HUES64 (cell line): ENCODE data around the gene CCR5.
"Not testable (repeated sequence)": the region's sequence is repeated elsewhere in the genome, so short reads cannot be mapped to it uniquely, and the experiment has no call there.

Source experiments
- H3K27ac ChIP-seq: 2 replicates; pipeline ENCODE4 v1.7.0; 2013; ENCODE audit warnings: low read depth, low read length, inconsistent platforms
- H3K27me3 ChIP-seq: 2 replicates; pipeline ENCODE4 v1.6.1; 2013; ENCODE audit warnings: mild to moderate bottlenecking, low read length; ENCODE audit not compliant: insufficient read depth
- H3K36me3 ChIP-seq: 2 replicates; pipeline ENCODE4 v1.6.1; 2013; ENCODE audit warnings: mild to moderate bottlenecking, low read length; ENCODE audit not compliant: insufficient read depth
- H3K4me1 ChIP-seq: 2 replicates; pipeline ENCODE4 v1.6.1; 2013; ENCODE audit warnings: mild to moderate bottlenecking, low read length, moderate library complexity; ENCODE audit not compliant: insufficient read depth
- H3K4me3 ChIP-seq: 2 replicates; pipeline ENCODE4 v1.5.1; 2013; ENCODE audit warnings: mild to moderate bottlenecking, low read length, moderate library complexity
- H3K9ac ChIP-seq: 2 replicates; pipeline ENCODE4 v1.6.1; 2013; ENCODE audit warnings: mild to moderate bottlenecking, low read depth, low read length
- H3K9me3 ChIP-seq: 2 replicates; pipeline ENCODE4 v1.6.1; 2013; ENCODE audit warnings: low read depth, low read length; ENCODE audit not compliant: insufficient read depth
- WGBS: fragments of 150-250, 120-280 bp; methylation state at CpG from one replicate; pipeline ENCODE4 v1.1.7; 2013; ENCODE audit warnings: missing lambda C conversion rate; 5-methylcytosine and 5-hydroxymethylcytosine counted together

Gene CCR5

DNA sequence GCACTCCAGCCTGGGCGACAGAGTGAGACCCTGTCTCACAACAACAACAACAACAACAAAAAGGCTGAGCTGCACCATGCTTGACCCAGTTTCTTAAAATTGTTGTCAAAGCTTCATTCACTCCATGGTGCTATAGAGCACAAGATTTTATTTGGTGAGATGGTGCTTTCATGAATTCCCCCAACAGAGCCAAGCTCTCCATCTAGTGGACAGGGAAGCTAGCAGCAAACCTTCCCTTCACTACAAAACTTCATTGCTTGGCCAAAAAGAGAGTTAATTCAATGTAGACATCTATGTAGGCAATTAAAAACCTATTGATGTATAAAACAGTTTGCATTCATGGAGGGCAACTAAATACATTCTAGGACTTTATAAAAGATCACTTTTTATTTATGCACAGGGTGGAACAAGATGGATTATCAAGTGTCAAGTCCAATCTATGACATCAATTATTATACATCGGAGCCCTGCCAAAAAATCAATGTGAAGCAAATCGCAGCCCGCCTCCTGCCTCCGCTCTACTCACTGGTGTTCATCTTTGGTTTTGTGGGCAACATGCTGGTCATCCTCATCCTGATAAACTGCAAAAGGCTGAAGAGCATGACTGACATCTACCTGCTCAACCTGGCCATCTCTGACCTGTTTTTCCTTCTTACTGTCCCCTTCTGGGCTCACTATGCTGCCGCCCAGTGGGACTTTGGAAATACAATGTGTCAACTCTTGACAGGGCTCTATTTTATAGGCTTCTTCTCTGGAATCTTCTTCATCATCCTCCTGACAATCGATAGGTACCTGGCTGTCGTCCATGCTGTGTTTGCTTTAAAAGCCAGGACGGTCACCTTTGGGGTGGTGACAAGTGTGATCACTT, 2.0 kb downstream of the CCR5 start:
- Histone ChIP-seq H3K9me3 (no peaks in the 10 kb centered on the region), H3K4me3 (no peak overlapping the region), H3K36me3 (no peaks in the 10 kb centered on the region), H3K27me3 (no peaks in the 10 kb centered on the region), H3K27ac (no peak overlapping the region), H3K4me1 (no peaks in the 10 kb centered on the region), H3K9ac (no peak overlapping the region)
- 93% methylated on average over 9 of the region's 9 CpGs for WGBS

DNA sequence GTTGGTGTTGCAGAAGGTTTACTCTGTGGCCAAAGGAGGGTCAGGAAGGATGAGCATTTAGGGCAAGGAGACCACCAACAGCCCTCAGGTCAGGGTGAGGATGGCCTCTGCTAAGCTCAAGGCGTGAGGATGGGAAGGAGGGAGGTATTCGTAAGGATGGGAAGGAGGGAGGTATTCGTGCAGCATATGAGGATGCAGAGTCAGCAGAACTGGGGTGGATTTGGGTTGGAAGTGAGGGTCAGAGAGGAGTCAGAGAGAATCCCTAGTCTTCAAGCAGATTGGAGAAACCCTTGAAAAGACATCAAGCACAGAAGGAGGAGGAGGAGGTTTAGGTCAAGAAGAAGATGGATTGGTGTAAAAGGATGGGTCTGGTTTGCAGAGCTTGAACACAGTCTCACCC, 4.0 kb downstream of the CCR5 start:
- Histone ChIP-seq H3K27ac (no peak overlapping the region), H3K9me3 (no peaks in the 10 kb centered on the region), H3K9ac (no peak overlapping the region), H3K4me3 (no peak overlapping the region), H3K36me3 (no peaks in the 10 kb centered on the region), H3K27me3 (no peaks in the 10 kb centered on the region), H3K4me1 (no peaks in the 10 kb centered on the region)
- WGBS, result 87% methylated on average over 3 of the region's 3 CpGs

- H3K9me3 ChIP-seq, result no peaks in the 10 kb centered on the region
- WGBS, result 92% methylated on average over 2 of the region's 2 CpGs
- no peaks in the 10 kb centered on the region for H3K36me3 ChIP-seq
- no peak overlapping the region for H3K4me3 ChIP-seq
- no peaks in the 10 kb centered on the region for H3K27me3 ChIP-seq
- no peak overlapping the region for H3K27ac ChIP-seq
- no peak overlapping the region for H3K9ac ChIP-seq
- H3K4me1 ChIP-seq, result 0 out of 2 replicates have a peak, but pooled peaks cover 2% of the 10 kb centered on the region
Observed at GRCh38 chr3:46375218-46375617, 4.5 kb downstream of the CCR5 start.

DNA sequence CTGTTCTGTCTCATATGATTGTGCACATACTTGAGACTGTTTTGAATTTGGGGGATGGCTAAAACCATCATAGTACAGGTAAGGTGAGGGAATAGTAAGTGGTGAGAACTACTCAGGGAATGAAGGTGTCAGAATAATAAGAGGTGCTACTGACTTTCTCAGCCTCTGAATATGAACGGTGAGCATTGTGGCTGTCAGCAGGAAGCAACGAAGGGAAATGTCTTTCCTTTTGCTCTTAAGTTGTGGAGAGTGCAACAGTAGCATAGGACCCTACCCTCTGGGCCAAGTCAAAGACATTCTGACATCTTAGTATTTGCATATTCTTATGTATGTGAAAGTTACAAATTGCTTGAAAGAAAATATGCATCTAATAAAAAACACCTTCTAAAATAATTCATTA, 5.1 kb downstream of the CCR5 start:
- H3K4me3 ChIP-seq, result no peak overlapping the region
- 11% methylated on average over 2 of the region's 2 CpGs for WGBS
- no peaks in the 10 kb centered on the region for H3K36me3 ChIP-seq
- no peak overlapping the region for H3K27ac ChIP-seq
- H3K9ac ChIP-seq, result no peak overlapping the region
- H3K9me3 ChIP-seq, result no peaks in the 10 kb centered on the region
- H3K4me1 ChIP-seq, result peaks cover 8% of the 10 kb centered on the region
- no peaks in the 10 kb centered on the region for H3K27me3 ChIP-seq

GRCh38 chr3:46378426-46378942, 7.7 kb downstream of the CCR5 start:
- Histone ChIP-seq H3K4me3 (no peak overlapping the region), H3K4me1 (peaks cover 10% of the 10 kb centered on the region), H3K27ac (no peak overlapping the region), H3K9ac (no peak overlapping the region), H3K27me3 (no peaks in the 10 kb centered on the region), H3K36me3 (no peaks in the 10 kb centered on the region), H3K9me3 (no peaks in the 10 kb centered on the region)
- WGBS, result 54% methylated on average over 8 of the region's 8 CpGs

DNA sequence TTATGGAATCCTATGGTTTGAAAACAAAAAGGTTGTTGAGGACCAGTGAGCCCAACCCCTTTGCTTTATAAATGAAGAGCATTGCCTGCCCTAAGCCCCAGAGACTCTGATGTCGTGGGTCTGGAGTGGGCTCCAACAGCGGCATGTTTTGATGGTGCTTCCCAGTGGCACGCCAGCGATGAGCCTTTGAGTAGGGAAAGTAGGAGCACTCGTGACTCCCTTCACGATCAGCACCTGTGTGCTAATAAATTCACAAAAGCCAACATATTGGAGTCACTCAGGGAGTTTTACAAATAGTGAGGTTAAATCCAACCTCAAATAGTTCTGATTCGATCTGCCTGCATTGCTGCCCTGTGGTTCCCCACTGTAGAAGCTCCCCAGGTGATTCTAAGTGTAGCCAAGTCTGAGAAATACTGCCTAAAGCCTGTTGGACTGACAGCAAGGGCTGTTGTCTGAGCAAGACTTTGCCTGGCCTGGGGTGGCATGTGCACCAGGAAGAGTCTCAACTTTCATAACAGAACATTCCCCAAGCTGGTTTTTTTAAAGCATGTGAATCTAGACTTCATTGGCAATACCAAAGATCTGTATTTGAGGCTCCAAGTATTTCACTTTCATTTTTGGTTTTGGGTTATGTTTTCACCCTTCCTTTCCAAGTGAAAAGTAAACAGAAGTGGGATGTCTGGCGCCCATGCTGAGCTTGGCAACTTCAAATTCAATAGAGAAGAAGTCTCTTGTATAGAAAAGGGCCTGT, 9.9 kb downstream of the CCR5 start:
- no peak overlapping the region for H3K27ac ChIP-seq
- no peak overlapping the region for H3K9ac ChIP-seq
- no peaks in the 10 kb centered on the region for H3K27me3 ChIP-seq
- peaks cover 10% of the 10 kb centered on the region for H3K4me1 ChIP-seq
- WGBS, result 73% methylated on average over 8 of the region's 8 CpGs
- H3K4me3 ChIP-seq, result no peak overlapping the region
- no peaks in the 10 kb centered on the region for H3K9me3 ChIP-seq
- no peaks in the 10 kb centered on the region for H3K36me3 ChIP-seq

- Histone ChIP-seq H3K27me3 (no peaks in the 10 kb centered on the region), H3K9ac (no peak overlapping the region), H3K9me3 (no peaks in the 10 kb centered on the region), H3K36me3 (no peaks in the 10 kb centered on the region), H3K4me3 (no peak overlapping the region), H3K4me1 (peaks cover 10% of the 10 kb centered on the region), H3K27ac (no peak overlapping the region)
- 80% methylated on average over 3 of the region's 3 CpGs for WGBS
Observed at GRCh38 chr3:46381625-46382024, 10.9 kb downstream of the CCR5 start.

DNA sequence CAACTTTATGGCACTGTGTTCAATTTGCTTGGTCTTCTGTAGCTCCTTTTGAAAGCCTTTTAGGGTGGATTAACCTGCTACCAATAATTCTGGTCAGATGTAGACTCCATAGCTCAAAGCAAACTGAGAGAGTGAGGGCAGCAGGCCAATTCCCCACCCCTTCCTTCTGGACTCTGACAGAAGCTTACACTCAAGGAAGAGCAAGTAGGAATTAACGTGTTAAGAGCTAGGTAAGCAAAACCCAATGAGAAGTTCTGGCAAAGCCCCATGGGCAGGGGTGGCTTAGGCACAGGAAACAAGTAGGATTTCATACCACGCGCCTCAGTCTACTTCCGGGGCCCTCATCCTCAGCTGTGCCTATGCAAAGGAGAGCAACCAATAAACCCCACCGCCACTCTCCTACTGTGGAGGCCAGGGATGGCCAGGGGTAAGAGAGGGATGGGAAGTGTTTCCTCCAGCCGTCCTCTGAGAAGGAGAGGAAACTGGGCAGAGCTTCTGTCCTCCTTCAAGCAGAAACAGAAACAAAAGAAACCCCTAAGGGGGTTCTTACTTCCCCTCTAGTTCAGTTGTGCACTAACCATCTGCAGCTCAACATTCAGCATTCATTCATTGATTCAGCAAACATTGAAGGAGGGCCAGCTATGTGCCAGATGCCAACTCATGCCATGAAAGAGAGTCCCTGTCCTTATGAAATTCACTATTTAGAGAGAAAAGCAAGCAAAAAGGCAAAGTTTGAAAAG, 12.6 kb downstream of the CCR5 start:
- no peaks in the 10 kb centered on the region for H3K9me3 ChIP-seq
- peaks cover 10% of the 10 kb centered on the region for H3K4me1 ChIP-seq
- H3K27me3 ChIP-seq, result no peaks in the 10 kb centered on the region
- no peak overlapping the region for H3K9ac ChIP-seq
- 88% methylated on average over 5 of the region's 6 CpGs for WGBS
- H3K36me3 ChIP-seq, result no peaks in the 10 kb centered on the region
- no peak overlapping the region for H3K27ac ChIP-seq
- no peak overlapping the region for H3K4me3 ChIP-seq

DNA sequence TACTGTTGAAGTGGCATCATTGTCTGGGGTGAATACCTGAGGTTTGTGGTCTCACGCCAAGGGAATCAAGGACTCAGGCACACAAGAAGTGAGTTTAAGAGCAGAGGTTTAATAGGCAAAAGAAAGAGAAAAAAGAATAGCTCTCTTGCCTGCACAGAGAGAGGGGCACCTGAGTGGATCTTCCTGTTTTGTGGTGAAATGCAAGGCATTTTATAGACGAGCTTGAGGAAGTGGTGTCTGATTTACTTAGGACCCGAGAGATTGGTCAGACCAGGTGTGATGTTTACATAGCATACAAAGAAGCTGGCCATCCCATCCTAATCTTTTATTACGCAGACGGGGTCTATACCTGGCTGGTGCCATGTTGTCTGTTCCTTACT, 13.2 kb downstream of the CCR5 start:
- no peak overlapping the region for H3K27ac ChIP-seq
- no peak overlapping the region for H3K4me3 ChIP-seq
- H3K36me3 ChIP-seq, result no peaks in the 10 kb centered on the region
- H3K9ac ChIP-seq, result no peak overlapping the region
- H3K9me3 ChIP-seq, result no peaks in the 10 kb centered on the region
- 83% methylated on average over 5 of the region's 5 CpGs for WGBS
- no peaks in the 10 kb centered on the region for H3K27me3 ChIP-seq
- peaks cover 10% of the 10 kb centered on the region for H3K4me1 ChIP-seq

DNA sequence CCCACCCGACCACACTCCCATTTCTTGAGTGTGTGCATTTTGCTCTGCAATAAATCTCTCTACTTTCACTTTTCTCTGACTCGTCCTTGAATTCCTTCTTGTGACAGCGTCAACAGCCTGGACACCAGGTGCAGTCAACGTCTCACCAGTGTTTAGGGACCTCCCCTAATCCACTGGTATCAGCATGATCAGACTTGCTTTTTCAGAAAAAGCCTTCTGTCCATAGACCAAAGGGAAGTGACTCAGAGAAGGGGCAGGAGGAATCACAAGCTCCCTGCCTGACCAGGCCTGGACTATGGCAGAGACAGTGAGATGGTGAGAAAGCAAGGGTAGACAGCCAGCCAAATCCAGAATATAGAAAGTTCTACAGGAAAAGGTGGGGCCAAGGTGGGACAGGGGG, 15.5 kb downstream of the CCR5 start:
- Histone ChIP-seq H3K36me3 (no peaks in the 10 kb centered on the region), H3K4me3 (no peak overlapping the region), H3K27ac (no peak overlapping the region), H3K4me1 (no peaks in the 10 kb centered on the region), H3K9ac (no peak overlapping the region), H3K27me3 (no peaks in the 10 kb centered on the region), H3K9me3 (no peaks in the 10 kb centered on the region)
- 83% methylated on average over 4 of the region's 4 CpGs for WGBS

DNA sequence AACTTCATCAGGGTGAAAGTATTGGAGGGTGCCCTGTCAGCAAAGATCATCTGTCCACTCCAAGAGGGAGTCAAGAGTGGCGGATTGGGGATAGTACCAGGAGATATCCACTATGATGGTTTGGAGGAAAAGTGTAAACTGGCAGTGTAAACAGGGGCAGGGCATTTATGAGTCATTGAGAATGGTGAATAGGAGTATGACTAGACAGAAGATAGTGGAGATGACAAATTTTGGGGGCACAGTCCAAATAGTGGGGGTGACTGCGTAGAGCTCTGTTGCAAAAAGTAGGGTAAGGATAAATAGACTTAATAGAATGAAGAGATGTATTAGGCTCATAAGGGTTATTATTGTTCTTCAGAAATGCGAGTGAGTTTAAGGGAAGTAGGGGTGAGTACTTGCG, 18.1 kb downstream of the CCR5 start:
- not testable (repeated sequence) for H3K9ac ChIP-seq, H3K4me3 ChIP-seq, H3K27me3 ChIP-seq, H3K4me1 ChIP-seq, H3K36me3 ChIP-seq, H3K9me3 ChIP-seq, H3K27ac ChIP-seq
- 92% methylated on average over 4 of the region's 4 CpGs for WGBS
